GM18519 (cell line): ENCODE measurements around the gene TFF1.

ENCODE experiments used
- ATAC-seq: cut with Tn5 transposase; IDR thresholded peaks from one replicate; pipeline ENCODE4 v1.9.1; 2021; ENCODE audit warnings: mild to moderate bottlenecking, moderate library complexity; ENCODE audit not compliant: unreplicated experiment, low FRiP score

Gene TFF1

GRCh38 chr21:42348762-42349161, 17.6 kb downstream of the TFF1 start:
- ATAC-seq, result no peak

GRCh38 chr21:42347601-42348327, 18.6 kb downstream of the TFF1 start:
- ATAC-seq, result no peak

- ATAC-seq, result no peak
Measured at GRCh38 chr21:42346866-42347600, 19.3 kb downstream of the TFF1 start.

- ATAC-seq, result no peak
Measured at GRCh38 chr21:42346441-42346840, 19.9 kb downstream of the TFF1 start.

- no peak for ATAC-seq
Measured at GRCh38 chr21:42344631-42345030, 21.7 kb downstream of the TFF1 start.

GRCh38 chr21:42343963-42344510, 22.3 kb downstream of the TFF1 start:
- no peak for ATAC-seq

GRCh38 chr21:42343556-42343955, 22.8 kb downstream of the TFF1 start:
- no peak for ATAC-seq

- no peak for ATAC-seq
Measured at GRCh38 chr21:42343101-42343500, 23.2 kb downstream of the TFF1 start.

- no peak for ATAC-seq
Measured at GRCh38 chr21:42341776-42342542, 24.4 kb downstream of the TFF1 start.

- ATAC-seq, result no peak
Measured at GRCh38 chr21:42340187-42341050, 25.9 kb downstream of the TFF1 start.

GRCh38 chr21:42338729-42339715, 27.3 kb downstream of the TFF1 start:
- no peak for ATAC-seq

- ATAC-seq, result no peak
Measured at GRCh38 chr21:42337830-42338728, 28.3 kb downstream of the TFF1 start.

- no peak for ATAC-seq
Measured at GRCh38 chr21:42337276-42337675, 29.1 kb downstream of the TFF1 start.

GRCh38 chr21:42336054-42336453, 30.3 kb downstream of the TFF1 start:
- ATAC-seq, result no peak

GRCh38 chr21:42332557-42333317, 33.6 kb downstream of the TFF1 start:
- no peak for ATAC-seq

GRCh38 chr21:42331660-42332059, 34.7 kb downstream of the TFF1 start:
- ATAC-seq, result no peak
